Esophagus squamous epithelium (tissue), 5 donors: ENCODE data around the gene ISOC2. TPM values are rescaled to one million over a fixed set of nuclear protein-coding genes. Genes with fewer than 3 reads are reported as not detected.
"Not testable (repeated sequence)": the region's sequence is repeated elsewhere in the genome, so short reads cannot be mapped to it uniquely, and the experiment has no call there.

Experiments
- DNase-seq: peaks from one replicate; lab custom pipeline; 2025; lab: John Stamatoyannopoulos, UW
- H3K27ac ChIP-seq, 4 donors: fragments of 200-600 bp; sonication (generic); one replicate each; pipeline ENCODE4 v1.5.1; 2016 to 2019; ENCODE audit warnings: mild to moderate bottlenecking in 1 of 4
- H3K27me3 ChIP-seq, 4 donors: fragments of 200-600 bp; sonication (generic); 1 replicate in 3 of 4; 2 replicates in 1 of 4; pipeline versions ENCODE4 v1.5.1 to v1.6.0; 2017 to 2021; ENCODE audit warnings: antibody characterized with exemption in 1 of 4
- H3K36me3 ChIP-seq, 3 donors: fragments of 200-600 bp; sonication (generic); one replicate each; pipeline ENCODE4 v1.5.1; 2016 to 2019
- H3K4me1 ChIP-seq, 3 donors: fragments of 200-600 bp; sonication (generic); one replicate each; pipeline ENCODE4 v1.5.1; 2017 to 2019
- H3K4me3 ChIP-seq, 4 donors: fragments of 200-600 bp; sonication (generic); 1 replicate in 3 of 4; 2 replicates in 1 of 4; pipeline ENCODE4 v1.5.1; 2016 to 2019; ENCODE audit warnings: mild to moderate bottlenecking in 2 of 4, moderate library complexity in 1 of 4
- H3K9me3 ChIP-seq, 3 donors: fragments of 200-600 bp; sonication (generic); one replicate each; pipeline ENCODE4 v1.5.1; 2016 to 2019
- POLR2A ChIP-seq, 4 donors: fragments of 450-650 bp; IDR thresholded peaks; one replicate each; pipeline ENCODE4 v1.6.1; 2017; ENCODE audit warnings: antibody characterized with exemption in 4 of 4, mild to moderate bottlenecking in 4 of 4, moderate library complexity in 3 of 4
- WGBS, 2 donors: methylation state at CpG; one replicate each; pipeline ENCODE4 v1.1.5; 2018; 5-methylcytosine and 5-hydroxymethylcytosine counted together
- intact Hi-C: fragments of 100-400 bp; cut with DNase I; formaldehyde crosslinking; loops from one replicate; pipeline ENCODE4 v1.15.0; 2022
- total RNA-seq, 4 donors: library from RNA; depleted of rRNA; stranded (reverse); fragments of >200 nt; gene quantifications; one replicate each; pipeline ENCODE4 v1.1.0, GENCODE V29; 2016
- TF ChIP-seq, protein P1 (sequence below), 6 experiments: fragments of 450-650 bp in 4 of 6; fragments of 200-600 bp in 2 of 6; sonication (generic) in 2 of 6; IDR thresholded peaks; one replicate each; pipeline ENCODE4 v1.5.1; 2016 to 2019; ENCODE audit warnings: antibody characterized with exemption in 6 of 6, mild to moderate bottlenecking in 4 of 6, moderate library complexity in 4 of 6
- donor health status: DM: yes; HTN: yes; CAD: no.

Gene ISOC2
- total RNA-seq, 4 donors from 2014 or later = 60.5 to 98.1 (median 78.7) TPM

DNA sequence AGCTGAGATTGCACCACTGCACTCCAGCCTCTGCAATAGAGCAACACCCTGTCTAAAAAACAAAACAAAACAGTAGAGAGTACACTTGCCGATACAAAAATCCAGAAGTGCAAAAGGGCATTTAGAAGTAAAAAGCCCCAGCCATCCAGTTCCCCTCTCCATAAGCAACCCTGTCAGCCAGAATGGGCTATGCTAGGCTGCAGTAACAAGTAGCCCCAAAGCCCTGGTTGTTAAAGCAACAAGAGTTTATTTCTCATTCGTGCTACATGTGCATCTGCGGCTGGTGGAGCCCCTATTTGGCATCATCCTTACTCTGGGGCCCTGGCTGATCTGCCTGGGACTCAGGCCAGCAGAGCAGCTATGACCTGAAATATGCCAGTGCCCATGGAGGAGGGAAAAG lies 36.9 kb downstream of the ISOC2 start:
- intact Hi-C loops = no loop called here
- no peaks in the 10 kb centered on the region for H3K36me3 ChIP-seq

DNA sequence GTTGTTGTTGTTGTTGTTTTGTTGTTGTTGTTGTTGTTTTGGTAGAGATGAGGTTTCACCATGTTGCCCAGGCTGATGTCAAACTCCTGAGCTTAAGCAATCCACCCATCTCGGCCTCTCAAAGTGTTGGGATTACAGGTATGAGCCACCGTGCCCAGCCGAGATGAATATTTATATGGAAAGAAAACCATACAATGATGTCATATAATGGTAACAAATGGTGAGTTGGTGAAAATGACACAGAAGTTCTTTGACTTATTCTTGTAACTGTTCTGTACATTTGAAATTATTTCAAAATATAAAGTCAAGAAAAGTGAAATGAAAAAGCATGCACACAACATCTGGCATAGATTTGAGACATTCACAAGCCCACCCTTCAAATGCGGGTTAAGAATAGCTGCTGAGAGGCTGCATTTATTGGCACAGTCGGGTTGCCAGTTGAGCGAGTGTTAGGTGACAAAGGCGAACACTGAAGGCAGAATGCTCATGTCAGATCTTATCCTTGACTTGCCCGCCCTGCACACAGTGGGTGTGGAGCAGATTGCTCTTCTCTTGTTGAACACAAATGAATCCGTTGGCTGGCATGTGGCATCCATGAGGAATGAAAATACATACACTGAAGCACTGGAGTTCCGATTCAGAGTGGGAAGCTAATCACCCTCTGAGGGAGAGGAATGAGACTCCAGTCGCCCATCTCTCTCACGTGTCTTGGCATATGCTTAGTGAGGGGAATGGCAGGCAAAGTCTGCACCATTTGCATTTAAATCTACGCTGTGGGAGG lies 38.0 kb downstream of the ISOC2 start:
- H3K27ac ChIP-seq = no peak overlapping the region
- H3K4me1 ChIP-seq = peaks cover 0 to 10% (median 0%) of the 10 kb centered on the region in 3 donors
- intact Hi-C loops = no loop called here
- peaks cover 0 to 61% (median 0%) of the 10 kb centered on the region in 4 donors for H3K27me3 ChIP-seq
- no peaks in the 10 kb centered on the region for H3K9me3 ChIP-seq
- TF ChIP-seq POLR2A (IDR thresholded peaks at IDR 0.05) = no peak
- TF ChIP-seq, protein P1, sequence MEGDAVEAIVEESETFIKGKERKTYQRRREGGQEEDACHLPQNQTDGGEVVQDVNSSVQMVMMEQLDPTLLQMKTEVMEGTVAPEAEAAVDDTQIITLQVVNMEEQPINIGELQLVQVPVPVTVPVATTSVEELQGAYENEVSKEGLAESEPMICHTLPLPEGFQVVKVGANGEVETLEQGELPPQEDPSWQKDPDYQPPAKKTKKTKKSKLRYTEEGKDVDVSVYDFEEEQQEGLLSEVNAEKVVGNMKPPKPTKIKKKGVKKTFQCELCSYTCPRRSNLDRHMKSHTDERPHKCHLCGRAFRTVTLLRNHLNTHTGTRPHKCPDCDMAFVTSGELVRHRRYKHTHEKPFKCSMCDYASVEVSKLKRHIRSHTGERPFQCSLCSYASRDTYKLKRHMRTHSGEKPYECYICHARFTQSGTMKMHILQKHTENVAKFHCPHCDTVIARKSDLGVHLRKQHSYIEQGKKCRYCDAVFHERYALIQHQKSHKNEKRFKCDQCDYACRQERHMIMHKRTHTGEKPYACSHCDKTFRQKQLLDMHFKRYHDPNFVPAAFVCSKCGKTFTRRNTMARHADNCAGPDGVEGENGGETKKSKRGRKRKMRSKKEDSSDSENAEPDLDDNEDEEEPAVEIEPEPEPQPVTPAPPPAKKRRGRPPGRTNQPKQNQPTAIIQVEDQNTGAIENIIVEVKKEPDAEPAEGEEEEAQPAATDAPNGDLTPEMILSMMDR (IDR thresholded peaks at IDR 0.05) = no peak
- no peak overlapping the region for H3K4me3 ChIP-seq
- no peak for DNase-seq
- H3K36me3 ChIP-seq = no peaks in the 10 kb centered on the region
- 44 to 46% methylated on average over 11 to 13 of the region's 13 CpGs for WGBS, 2 donors

More for the DNA sequence above, 36.9 kb downstream of the ISOC2 start:
- no peak for DNase-seq
- H3K27ac ChIP-seq = no peak overlapping the region
- WGBS, 2 donors = 80% methylated on average over 2 to 3 of the region's 3 CpGs
- H3K9me3 ChIP-seq = no peaks in the 10 kb centered on the region
- H3K27me3 ChIP-seq = peaks cover 0 to 63% (median 0%) of the 10 kb centered on the region in 4 donors
- peaks cover 0 to 9% (median 0%) of the 10 kb centered on the region in 3 donors for H3K4me1 ChIP-seq
- no peak overlapping the region for H3K4me3 ChIP-seq
- TF ChIP-seq, protein P1 (IDR thresholded peaks at IDR 0.05) = no peak

DNA sequence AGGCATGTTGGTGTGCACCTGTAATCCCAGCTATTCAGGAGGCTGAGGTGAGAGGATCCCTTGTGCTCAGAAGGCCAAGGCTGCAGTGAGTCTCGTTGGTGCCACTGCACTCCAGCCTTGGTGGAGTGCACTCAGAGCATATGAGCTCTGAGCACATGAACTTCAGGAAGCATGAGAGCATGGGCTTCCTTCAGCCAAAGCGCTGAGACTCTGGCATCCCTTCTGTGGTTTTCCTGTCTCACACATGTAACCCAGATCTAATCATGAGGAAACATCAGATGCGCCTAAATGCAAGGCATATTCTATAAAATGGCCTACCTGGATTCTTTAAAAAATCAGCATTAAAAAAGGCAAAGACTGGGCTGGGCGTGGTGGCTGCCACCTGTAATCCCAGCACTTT lies 40.2 kb downstream of the ISOC2 start:
- H3K36me3 ChIP-seq, DNase-seq, H3K9me3 ChIP-seq, H3K4me3 ChIP-seq, intact Hi-C loops, H3K27ac ChIP-seq: not testable (repeated sequence)
- 50 to 58% methylated on average over 2 to 4 of the region's 4 CpGs for WGBS, 2 donors
- Histone ChIP-seq H3K4me1 (peaks cover 0 to 13% (median 0%) of the 10 kb centered on the region in 3 donors), H3K27me3 (peaks cover 0 to 58% (median 0%) of the 10 kb centered on the region in 4 donors)

DNA sequence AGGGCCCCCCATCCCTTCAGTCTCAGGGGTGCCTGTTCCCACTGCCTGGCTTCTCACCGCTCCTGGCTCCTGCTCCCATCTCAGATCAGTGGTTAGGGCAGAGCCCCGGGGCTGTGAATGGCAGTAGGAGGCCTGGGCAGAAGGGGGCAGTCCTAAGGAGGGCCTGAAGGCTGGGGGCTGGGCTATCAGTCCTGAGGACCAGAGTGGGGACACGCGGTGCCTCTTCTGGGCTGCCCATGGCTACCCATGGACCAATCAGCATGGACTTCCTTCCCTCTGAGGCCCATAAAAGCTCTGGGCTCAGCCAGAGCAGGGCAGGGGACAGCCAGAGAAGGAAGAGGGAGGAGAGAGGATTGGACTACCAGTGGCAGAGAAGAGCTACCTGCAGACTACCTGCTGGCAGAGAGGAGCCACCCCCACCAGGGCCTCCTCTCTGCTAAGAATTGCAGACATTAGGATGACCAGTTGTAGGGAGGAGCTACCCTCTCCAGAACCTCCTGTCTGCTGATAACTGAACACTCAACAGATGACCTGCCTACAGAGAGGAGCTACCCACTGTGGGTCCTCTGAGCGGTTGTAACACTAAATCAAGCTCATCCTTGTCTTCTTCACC lies 41.7 kb downstream of the ISOC2 start:
- DNase-seq = no peak
- H3K27ac ChIP-seq = no peak overlapping the region
- no peak overlapping the region for H3K4me3 ChIP-seq
- H3K27me3 ChIP-seq = peaks cover 0 to 59% (median 0%) of the 10 kb centered on the region in 4 donors
- WGBS, 2 donors = 72 to 80% methylated on average over 1 to 3 of the region's 5 CpGs
- intact Hi-C loops = loop anchor here (10.0 kb wide), 1 partner anchor 135 kb away; the partner anchor contains the start of genes BRSK1 and HSPBP1
- H3K9me3 ChIP-seq = no peaks in the 10 kb centered on the region
- peaks cover 0 to 13% (median 0%) of the 10 kb centered on the region in 3 donors for H3K4me1 ChIP-seq
- no peaks in the 10 kb centered on the region for H3K36me3 ChIP-seq
- TF ChIP-seq, protein P1 (IDR thresholded peaks at IDR 0.05) = no peak
- no peak for TF ChIP-seq POLR2A (IDR thresholded peaks at IDR 0.05)

DNA sequence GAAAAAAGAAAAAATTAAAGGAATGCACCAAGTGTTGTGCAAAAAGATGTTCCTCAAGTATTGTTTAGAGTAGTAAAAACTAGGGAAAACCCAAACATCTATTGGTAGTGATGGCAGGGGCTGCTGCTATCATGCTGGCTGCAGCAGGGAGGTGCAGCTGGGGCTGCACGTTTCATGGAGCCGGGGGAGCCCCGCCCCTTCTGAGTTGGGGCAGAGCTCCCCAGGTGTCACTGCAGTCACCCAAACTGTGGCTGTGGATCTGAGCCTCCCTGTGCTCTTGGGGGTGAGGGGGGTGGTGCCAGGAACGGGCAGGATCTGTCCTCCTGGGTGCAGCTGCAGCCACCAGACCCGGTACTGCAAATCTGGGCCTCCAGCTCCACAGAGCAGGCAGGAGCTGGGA lies 42.3 kb downstream of the ISOC2 start:
- H3K9me3 ChIP-seq = no peaks in the 10 kb centered on the region
- no peaks in the 10 kb centered on the region for H3K36me3 ChIP-seq
- H3K4me3 ChIP-seq = no peak overlapping the region
- H3K27ac ChIP-seq = no peak overlapping the region
- 37 to 62% methylated on average over 3 of the region's 5 CpGs for WGBS, 2 donors
- peaks cover 0 to 53% (median 0%) of the 10 kb centered on the region in 4 donors for H3K27me3 ChIP-seq
- no peak for DNase-seq
- intact Hi-C loops = loop anchor here (10.0 kb wide), 1 partner anchor 134 kb away; the partner anchor contains the start of genes BRSK1 and HSPBP1
- TF ChIP-seq, protein P1 (IDR thresholded peaks at IDR 0.05) = no peak
- no peak for TF ChIP-seq POLR2A (IDR thresholded peaks at IDR 0.05)
- peaks cover 0 to 12% (median 0%) of the 10 kb centered on the region in 3 donors for H3K4me1 ChIP-seq
